Stimulated activated CD8-positive, alpha-beta memory T cell treated with anti-CD3 and anti-CD28 coated beads, Interleukin-15, amount 100 ng/mL, for 48 hours (primary cell): ENCODE results near the gene ANKH.
A peak's percentile ranks its signal among the peaks of the same experiment; 100 is the strongest.

ENCODE experiments used
- DNase-seq, 2 donors: peaks; one replicate each; pipeline ENCODE4 v3.0.0-alpha.2; 2020; ENCODE audit warnings: low read depth in 2 of 2

ANKH gene

DNA sequence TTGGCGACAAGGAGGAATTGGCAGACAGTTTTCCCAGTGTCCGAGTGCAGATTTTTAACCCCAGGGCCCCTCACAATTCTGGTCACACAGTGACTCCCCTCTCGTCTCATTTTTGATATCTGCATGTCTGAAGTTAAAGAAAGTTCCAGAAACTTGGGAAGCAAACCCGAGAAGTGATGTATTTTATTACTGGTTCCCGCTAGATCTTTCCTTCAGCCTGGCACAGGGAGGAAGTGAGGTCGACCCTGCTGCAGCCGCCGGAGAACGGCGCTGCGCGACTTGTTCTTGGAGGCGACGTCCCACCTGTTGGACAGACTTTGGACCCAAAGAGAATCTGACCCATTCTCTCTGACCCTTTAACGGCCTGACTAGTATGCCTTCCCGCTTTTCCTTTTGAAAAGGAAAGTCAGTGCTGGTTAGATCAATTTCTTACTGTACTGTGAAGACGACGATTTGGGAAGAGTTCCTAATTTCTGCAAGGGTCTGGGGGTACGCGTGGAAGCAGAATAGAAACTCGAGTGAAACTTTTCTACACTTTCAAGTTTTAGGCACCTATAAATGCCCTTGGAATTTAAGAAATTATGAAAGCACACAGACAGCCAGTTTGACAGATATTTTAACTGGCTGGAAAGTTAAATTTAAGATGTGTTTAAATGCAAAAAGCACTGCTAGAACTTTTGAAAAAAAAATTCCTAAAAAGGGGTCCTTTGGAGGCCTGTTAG is 206.3 kb downstream of the ANKH start:
- no peak for DNase-seq

DNA sequence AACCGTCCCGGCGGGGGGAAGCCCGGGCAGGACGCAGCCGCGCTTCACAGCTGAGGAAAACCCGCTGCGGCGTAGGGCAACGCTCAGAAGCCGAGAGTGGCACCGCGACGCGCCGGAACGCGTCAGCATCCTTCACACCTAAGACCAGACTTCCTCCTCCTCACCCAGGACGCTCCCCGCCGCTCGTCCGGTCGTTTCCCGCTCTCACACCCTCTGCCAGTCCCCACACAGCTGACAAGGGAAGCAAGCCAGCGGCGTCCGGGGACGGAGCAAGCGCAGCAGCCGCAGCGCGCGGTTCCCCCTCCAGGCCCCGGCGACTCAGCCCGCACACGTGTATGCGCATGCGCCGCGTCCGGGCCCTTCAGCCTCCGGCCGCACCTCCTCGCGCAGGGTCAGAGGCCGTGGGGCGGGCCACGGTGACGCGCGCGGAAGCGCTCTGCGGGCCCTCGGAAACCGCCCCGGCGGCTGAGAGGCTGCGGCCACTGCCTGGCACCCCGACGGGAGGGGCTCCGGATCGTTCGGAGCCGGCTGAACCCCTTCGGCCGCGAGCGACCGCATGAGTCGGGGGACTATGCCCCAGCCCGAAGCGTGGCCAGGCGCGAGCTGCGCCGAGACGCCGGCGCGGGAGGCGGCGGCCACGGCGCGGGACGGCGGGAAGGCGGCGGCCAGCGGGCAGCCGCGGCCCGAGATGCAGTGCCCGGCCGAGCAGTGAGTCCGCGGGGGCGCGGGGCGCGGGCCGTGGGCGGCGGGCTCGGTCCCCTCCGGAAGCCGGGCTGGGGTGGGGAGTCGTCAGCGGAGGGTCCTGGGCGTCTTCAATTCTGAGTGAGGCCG is 207.1 kb downstream of the ANKH start, which contains the start of gene OTULIN:
OTULIN (plus strand) TSS at position 449 of the 831 bp plus-strand sequence; CDS start at position 557, 108 bp downstream.
- peak; percentile 89 to 90 for DNase-seq

GRCh38 chr5:14663734-14664269 is 207.8 kb downstream of the ANKH start:
- DNase-seq = no peak

GRCh38 chr5:14662721-14663260 is 208.8 kb downstream of the ANKH start:
- DNase-seq = no peak

GRCh38 chr5:14660833-14661232 is 210.7 kb downstream of the ANKH start:
- DNase-seq = no peak

- no peak for DNase-seq
These were observed 211.6 kb downstream of the ANKH start for GRCh38 chr5:14659821-14660607.

- DNase-seq = no peak
These were observed 214.7 kb downstream of the ANKH start for GRCh38 chr5:14656898-14657297.

DNA sequence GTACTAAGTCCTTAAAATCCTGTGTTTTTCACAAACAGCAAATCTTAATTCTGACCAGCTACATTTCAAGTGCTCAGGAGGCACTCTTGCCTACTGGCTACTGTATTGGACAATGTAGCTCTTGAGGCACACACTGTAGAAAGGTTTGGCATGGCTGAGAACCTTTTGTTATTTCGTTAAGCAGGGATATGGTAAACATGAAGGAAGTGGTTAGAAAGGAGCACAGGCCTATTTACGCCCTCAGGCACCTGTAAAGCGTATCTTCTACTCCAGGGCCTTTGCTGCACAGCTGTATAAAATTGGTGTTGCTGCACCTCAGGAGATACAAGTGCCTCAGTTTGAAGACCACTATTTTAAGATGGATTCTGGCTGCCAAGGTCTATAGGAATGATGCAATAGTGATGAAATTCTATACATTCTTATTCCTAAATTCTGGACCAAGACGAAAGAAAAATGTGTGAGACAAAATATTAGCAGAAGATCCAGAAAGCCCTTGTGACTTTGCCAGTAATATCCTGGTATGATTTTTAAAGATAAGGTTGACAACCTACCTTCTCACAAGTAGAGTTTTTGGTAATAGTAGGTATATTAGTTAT is 216.3 kb downstream of the ANKH start:
- DNase-seq = no peak
